ENCODE measurements around the gene PITRM1. TPM values are rescaled to one million over a fixed set of nuclear protein-coding genes. Genes with fewer than 3 reads are reported as not detected.

PITRM1 gene
- total RNA-seq, 4 donors from 2014 or later = 67.6 to 107 (median 74.0) TPM

GRCh38 chr10:3124412-3125175, 48.0 kb downstream of the PITRM1 start:
- ATAC-seq (ENCODE audit: low FRiP score) (no peak), DNase-seq (ENCODE audit: low spot score) (no peak)
- TF ChIP-seq CTCF (IDR thresholded peaks at IDR 0.05) = no peak

DNA sequence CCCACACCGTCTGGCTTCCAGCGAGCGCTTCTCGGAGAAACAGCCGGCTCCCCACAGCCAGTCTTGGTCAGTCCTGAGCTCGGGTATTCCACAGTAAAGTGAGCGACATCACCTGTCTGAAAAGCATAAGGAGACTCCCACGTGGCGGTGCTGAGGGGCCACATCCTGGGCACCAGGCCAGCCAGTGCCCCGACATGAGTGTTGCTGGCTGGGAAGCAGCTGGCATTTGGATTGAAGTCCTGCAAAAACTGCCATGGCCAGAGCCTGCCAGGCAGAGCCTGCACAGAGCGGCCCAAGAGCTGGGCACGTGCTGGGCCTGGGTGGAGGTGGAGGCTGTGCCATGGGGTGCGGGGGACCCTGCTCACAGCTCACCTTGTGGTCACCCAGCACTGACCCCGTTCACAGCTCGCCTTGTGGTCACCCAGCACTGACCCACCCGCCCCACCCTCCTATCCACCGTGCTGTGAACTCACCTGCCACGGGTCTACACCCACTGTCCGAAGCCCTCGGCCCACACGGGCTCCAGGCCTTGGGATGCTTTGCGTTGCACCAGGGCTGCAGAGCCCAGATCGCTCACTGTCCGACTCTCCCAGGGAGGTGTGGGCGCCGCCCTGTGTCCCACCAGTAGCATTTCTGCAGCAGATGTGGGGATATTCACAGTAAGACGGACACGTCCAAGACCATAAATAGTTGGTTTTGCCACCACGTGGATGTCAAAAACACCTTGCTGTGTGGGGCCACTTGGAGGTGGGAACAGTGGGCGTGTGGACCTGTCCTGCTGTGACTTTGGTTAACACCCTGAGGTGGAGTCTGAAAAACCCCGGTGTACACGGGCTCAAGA, 48.8 kb downstream of the PITRM1 start:
- ATAC-seq (ENCODE audit: low FRiP score) (no peak), DNase-seq (ENCODE audit: low spot score) (no peak)
- no peak for TF ChIP-seq CTCF (IDR thresholded peaks at IDR 0.05)

GRCh38 chr10:3122486-3123205, 49.9 kb downstream of the PITRM1 start:
- DNase-seq (ENCODE audit: low spot score) (no peak), ATAC-seq (ENCODE audit: low FRiP score) (no peak)
- no peak for TF ChIP-seq CTCF (IDR thresholded peaks at IDR 0.05)

DNA sequence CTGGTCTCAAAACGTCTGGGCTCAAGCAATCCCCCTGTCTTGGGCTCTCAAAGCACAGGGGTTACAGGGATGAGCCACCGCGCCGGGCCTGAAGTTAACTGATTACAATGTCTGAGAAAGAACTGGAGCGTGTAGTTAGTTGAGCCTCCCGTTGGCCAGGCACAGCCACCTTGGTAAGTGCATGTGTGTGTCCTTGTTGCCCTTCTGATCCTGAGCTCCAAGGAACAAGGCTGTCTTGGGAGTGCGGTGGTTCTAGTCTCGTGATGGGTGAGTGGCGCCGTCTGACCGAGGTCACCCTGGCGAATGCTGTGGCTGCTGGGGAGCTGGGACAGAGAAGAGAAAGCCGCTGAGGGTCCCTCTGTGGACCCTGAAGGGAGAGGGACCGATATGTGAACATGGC, 50.5 kb downstream of the PITRM1 start:
- DNase-seq (ENCODE audit: low spot score) = no peak
- no peak for ATAC-seq (ENCODE audit: low FRiP score)
- TF ChIP-seq CTCF (IDR thresholded peaks at IDR 0.05) = no peak

DNA sequence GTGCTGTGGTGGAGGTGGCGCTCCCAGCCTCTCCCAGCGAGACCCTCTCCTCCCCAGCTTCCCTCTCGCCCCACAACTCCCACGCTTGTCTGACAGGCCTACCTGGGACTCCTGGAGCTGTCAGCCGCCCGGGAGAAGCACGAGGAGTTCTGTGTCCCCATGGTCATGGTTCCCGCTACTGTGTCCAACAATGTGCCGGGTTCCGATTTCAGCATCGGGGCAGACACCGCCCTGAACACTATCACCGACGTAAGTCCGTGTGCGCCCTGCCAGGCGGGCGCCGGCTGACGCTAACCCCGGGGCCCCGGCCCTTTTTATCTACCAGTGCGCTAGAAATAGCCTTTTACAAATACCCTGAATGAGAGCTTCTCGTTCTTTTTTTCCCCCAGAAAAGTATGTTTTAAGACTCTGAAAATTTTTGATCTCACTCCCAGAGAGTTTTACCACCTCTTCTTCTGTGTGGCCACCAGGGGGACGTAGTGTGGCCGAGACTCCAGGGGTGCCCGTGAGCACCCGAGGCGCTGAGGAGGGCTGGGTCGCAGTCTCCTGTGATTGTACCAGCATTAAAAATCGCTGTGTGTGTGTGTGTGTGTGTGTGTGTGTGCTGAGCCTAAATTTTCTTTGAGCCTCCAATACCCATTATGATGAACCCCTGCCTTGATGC, 52.7 kb downstream of the PITRM1 start:
- DNase-seq (ENCODE audit: low spot score) (no peak), ATAC-seq (ENCODE audit: low FRiP score) (no peak)
- no peak for TF ChIP-seq CTCF (IDR thresholded peaks at IDR 0.05)

GRCh38 chr10:3118641-3119091, 53.9 kb downstream of the PITRM1 start:
- no peak for ATAC-seq (ENCODE audit: low FRiP score)
- no peak for TF ChIP-seq CTCF (IDR thresholded peaks at IDR 0.05)
- DNase-seq (ENCODE audit: low spot score) = no peak

Measured in omental fat pad (tissue), 4 donors.